LNCAP (cell line): Measurements from ENCODE around the gene LRRC37B.

Experiments
- CTCF ChIP-seq: fragments of 450-650 bp; IDR thresholded peaks from 2 replicates; pipeline ENCODE4 v1.5.1; 2017; ENCODE audit warnings: mild to moderate bottlenecking

The LRRC37B gene

GRCh38 chr17:32102172-32102571 lies 95.0 kb downstream of the LRRC37B start:
- TF ChIP-seq CTCF, result no peak

- no peak for TF ChIP-seq CTCF
Measured at GRCh38 chr17:32102646-32103186, 95.5 kb downstream of the LRRC37B start.
